ENCODE results near the gene MEIS3. TPM values are rescaled to one million over a fixed set of nuclear protein-coding genes. Genes with fewer than 3 reads are reported as not detected.

MEIS3 gene
- total and polyA plus RNA-seq, 10 of the 15 experiments (the other 5 are each of a cell fraction or from before 2014, with no cell fraction given): 0.05 to 0.23 TPM; not detected in 8

DNA sequence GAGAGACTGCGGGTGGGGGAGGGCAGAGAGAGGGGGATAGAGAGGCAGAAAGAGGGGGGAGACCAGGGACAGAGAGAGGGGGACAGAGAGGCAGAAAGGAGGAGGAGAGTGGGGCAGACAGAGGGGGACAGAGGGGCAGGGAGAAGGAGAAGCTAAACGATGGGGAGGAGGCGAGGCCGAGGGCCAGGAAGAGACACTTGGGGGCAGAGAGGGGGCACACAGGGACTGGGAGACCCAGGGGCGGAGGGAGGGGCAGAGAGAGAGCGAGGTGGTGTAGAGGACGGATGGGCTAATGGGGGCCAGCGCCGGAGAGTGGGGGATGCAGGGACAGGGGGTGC is 666 bp downstream of the MEIS3 start:
- no peak overlapping the region for H3K9ac ChIP-seq (ENCODE audit: control insufficient read depth, insufficient read depth, low read length)
- TF ChIP-seq, protein P1, sequence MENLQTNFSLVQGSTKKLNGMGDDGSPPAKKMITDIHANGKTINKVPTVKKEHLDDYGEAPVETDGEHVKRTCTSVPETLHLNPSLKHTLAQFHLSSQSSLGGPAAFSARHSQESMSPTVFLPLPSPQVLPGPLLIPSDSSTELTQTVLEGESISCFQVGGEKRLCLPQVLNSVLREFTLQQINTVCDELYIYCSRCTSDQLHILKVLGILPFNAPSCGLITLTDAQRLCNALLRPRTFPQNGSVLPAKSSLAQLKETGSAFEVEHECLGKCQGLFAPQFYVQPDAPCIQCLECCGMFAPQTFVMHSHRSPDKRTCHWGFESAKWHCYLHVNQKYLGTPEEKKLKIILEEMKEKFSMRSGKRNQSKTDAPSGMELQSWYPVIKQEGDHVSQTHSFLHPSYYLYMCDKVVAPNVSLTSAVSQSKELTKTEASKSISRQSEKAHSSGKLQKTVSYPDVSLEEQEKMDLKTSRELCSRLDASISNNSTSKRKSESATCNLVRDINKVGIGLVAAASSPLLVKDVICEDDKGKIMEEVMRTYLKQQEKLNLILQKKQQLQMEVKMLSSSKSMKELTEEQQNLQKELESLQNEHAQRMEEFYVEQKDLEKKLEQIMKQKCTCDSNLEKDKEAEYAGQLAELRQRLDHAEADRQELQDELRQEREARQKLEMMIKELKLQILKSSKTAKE (IDR thresholded peaks at IDR 0.05; ENCODE audit: low read depth, poor library complexity, severe bottlenecking): no peak
- TF ChIP-seq RFX5 (IDR thresholded peaks at IDR 0.05; ENCODE audit: low read depth, low read length) (no peak), SIX5 (IDR thresholded peaks at IDR 0.05; ENCODE audit: low read depth, low read length, severe bottlenecking) (no peak), KLF5 (IDR thresholded peaks at IDR 0.05; ENCODE audit: partially characterized antibody) (no peak), TBL1XR1 (IDR thresholded peaks at IDR 0.05; ENCODE audit: low read depth, low read length) (no peak), ASH2L (IDR thresholded peaks at IDR 0.05; ENCODE audit: borderline replicate concordance, low read depth) (no peak), KAT2A (conservative IDR thresholded peaks at IDR 0.05; ENCODE audit: control insufficient read depth, low read depth, low read length) (no peak), ZNF217 (IDR thresholded peaks at IDR 0.05) (no peak), POLR2AphosphoS2 (IDR thresholded peaks at IDR 0.05; ENCODE audit: low read depth, low read length) (no peak), MTA2 (IDR thresholded peaks at IDR 0.05; ENCODE audit: low read depth) (no peak)
- TF ChIP-seq, protein P2, sequence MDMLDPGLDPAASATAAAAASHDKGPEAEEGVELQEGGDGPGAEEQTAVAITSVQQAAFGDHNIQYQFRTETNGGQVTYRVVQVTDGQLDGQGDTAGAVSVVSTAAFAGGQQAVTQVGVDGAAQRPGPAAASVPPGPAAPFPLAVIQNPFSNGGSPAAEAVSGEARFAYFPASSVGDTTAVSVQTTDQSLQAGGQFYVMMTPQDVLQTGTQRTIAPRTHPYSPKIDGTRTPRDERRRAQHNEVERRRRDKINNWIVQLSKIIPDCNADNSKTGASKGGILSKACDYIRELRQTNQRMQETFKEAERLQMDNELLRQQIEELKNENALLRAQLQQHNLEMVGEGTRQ (IDR thresholded peaks at IDR 0.05; ENCODE audit: borderline replicate concordance, low read depth, low read length): no peak
- TF ChIP-seq, protein P3, sequence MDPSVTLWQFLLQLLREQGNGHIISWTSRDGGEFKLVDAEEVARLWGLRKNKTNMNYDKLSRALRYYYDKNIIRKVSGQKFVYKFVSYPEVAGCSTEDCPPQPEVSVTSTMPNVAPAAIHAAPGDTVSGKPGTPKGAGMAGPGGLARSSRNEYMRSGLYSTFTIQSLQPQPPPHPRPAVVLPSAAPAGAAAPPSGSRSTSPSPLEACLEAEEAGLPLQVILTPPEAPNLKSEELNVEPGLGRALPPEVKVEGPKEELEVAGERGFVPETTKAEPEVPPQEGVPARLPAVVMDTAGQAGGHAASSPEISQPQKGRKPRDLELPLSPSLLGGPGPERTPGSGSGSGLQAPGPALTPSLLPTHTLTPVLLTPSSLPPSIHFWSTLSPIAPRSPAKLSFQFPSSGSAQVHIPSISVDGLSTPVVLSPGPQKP (IDR thresholded peaks at IDR 0.05; ENCODE audit: low read depth, low read length): no peak
- TF ChIP-seq, protein P4, sequence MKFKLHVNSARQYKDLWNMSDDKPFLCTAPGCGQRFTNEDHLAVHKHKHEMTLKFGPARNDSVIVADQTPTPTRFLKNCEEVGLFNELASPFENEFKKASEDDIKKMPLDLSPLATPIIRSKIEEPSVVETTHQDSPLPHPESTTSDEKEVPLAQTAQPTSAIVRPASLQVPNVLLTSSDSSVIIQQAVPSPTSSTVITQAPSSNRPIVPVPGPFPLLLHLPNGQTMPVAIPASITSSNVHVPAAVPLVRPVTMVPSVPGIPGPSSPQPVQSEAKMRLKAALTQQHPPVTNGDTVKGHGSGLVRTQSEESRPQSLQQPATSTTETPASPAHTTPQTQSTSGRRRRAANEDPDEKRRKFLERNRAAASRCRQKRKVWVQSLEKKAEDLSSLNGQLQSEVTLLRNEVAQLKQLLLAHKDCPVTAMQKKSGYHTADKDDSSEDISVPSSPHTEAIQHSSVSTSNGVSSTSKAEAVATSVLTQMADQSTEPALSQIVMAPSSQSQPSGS (IDR thresholded peaks at IDR 0.05; ENCODE audit: low read length): no peak
- TF ChIP-seq, protein P5, sequence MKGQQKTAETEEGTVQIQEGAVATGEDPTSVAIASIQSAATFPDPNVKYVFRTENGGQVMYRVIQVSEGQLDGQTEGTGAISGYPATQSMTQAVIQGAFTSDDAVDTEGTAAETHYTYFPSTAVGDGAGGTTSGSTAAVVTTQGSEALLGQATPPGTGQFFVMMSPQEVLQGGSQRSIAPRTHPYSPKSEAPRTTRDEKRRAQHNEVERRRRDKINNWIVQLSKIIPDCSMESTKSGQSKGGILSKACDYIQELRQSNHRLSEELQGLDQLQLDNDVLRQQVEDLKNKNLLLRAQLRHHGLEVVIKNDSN (IDR thresholded peaks at IDR 0.05; ENCODE audit: borderline replicate concordance, extremely low read length, insufficient read depth, low read depth, low read length): no peak
- H3K27me3 ChIP-seq (replicated peaks in 1 of 2; ENCODE audit: control insufficient read depth in 2 of 2, insufficient read depth in 2 of 2, low read length in 1 of 2): peaks cover 17 to 21% of the 10 kb centered on the region in 2 experiments
- 0% methylated on average over 3 of the region's 9 CpGs for WGBS (ENCODE audit: insufficient coverage, insufficient replicate concordance, low lambda C conversion rate, missing lambda C conversion rate)
- CTCF ChIA-PET: no interaction called here
- RAD21 ChIA-PET (ENCODE audit: unreplicated experiment): no interaction called here
- H4K20me1 ChIP-seq (ENCODE audit: control insufficient read depth, insufficient read depth): no peaks in the 10 kb centered on the region
- no TSS peak for BruUV-seq (replicated peaks)
- no peak overlapping the region for H3K4me3 ChIP-seq
- no peak for DNase-seq (ENCODE audit: low read depth, low spot score)
- H3K9me3 ChIP-seq (replicated peaks; ENCODE audit: control insufficient read depth, insufficient read depth, low read length): no peaks in the 10 kb centered on the region
- in situ Hi-C loops (cut with MboI) (no loop called here), intact Hi-C loops (cut with micrococcal nuclease; ENCODE audit: unreplicated experiment) (no loop called here)
- H3K36me3 ChIP-seq (ENCODE audit: control insufficient read depth in 2 of 2, insufficient read depth in 2 of 2, low read length in 1 of 2): no peaks in the 10 kb centered on the region
- no peak for ATAC-seq
- H2AFZ ChIP-seq (ENCODE audit: control insufficient read depth, low read depth, low read length): no peak overlapping the region
- H3K79me2 ChIP-seq (ENCODE audit: control insufficient read depth, insufficient read depth, low read length): no peaks in the 10 kb centered on the region
- no peaks in the 10 kb centered on the region; the same call in 1 of the 2 replicates for H3K4me1 ChIP-seq (ENCODE audit: control insufficient read depth, insufficient read depth, low read length)
- SMC1A ChIA-PET (ENCODE audit: uncharacterized antibody, unreplicated experiment): no interaction called here
- no peak for FAIRE-seq
- POLR2A ChIA-PET: no interaction called here
- H3K27ac ChIP-seq (ENCODE audit: control insufficient read depth, insufficient read depth): no peak overlapping the region
- H3K4me2 ChIP-seq (ENCODE audit: control insufficient read depth, insufficient read depth): no peak overlapping the region
